ENCODE measurements around the gene MAPK4. TPM values are rescaled to one million over a fixed set of nuclear protein-coding genes. Genes with fewer than 3 reads are reported as not detected.

Gene MAPK4
- total RNA-seq, 1 experiment from 2014 or later, result not detected

DNA sequence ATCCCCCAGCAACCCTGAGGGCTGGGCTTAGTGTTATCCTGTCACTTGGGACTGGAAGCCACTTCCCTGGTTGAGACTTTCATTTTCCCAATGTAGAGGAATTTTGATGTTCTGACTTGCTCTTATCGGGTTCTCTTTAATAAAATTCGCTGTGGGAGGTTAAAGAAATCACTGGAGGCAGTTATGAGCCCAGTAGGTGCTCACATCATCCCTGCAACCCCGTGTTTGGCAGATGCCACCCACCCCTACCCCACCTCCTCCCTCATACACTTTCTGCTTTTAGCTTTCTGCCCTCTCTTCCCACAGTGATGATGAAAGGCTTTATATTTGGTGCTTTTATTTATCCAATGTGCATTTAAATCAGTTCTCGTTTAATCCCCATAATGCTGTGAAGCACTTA lies 106.6 kb downstream of the MAPK4 start:
- POLR2A ChIA-PET (ENCODE audit: unreplicated experiment), result no interaction called here
- H3K36me3 ChIP-seq (ENCODE audit: low read depth), result no peaks in the 10 kb centered on the region
- CTCF ChIA-PET, result no interaction called here
- H3K4me3 ChIP-seq, result no peak overlapping the region
- H3K9me2 ChIP-seq (ENCODE audit: insufficient read depth), result no peaks in the 10 kb centered on the region
- H2AFZ ChIP-seq, result no peak overlapping the region
- no TSS peak for BruUV-seq (replicated peaks)
- peaks cover 8% of the 10 kb centered on the region; the same call in 1 of the 2 replicates for H3K9me3 ChIP-seq (ENCODE audit: insufficient read depth, low read depth)
- H3K4me2 ChIP-seq, result no peak overlapping the region
- H4K20me1 ChIP-seq (ENCODE audit: insufficient read depth), result no peaks in the 10 kb centered on the region
- no peaks in the 10 kb centered on the region for H3K27me3 ChIP-seq (ENCODE audit: insufficient read depth, low read depth)
- no peak for DNase-seq
- H3K4me1 ChIP-seq (replicated peaks; ENCODE audit: insufficient read depth), result no peaks in the 10 kb centered on the region
- intact Hi-C loops (cut with micrococcal nuclease; ENCODE audit: unreplicated experiment), result no loop called here
- no peaks in the 10 kb centered on the region for H3F3A ChIP-seq (ENCODE audit: insufficient read depth, low read depth)
- no peak for TF ChIP-seq EZH2 (IDR thresholded peaks at IDR 0.05; ENCODE audit: low read depth)
- TF ChIP-seq, protein P1, sequence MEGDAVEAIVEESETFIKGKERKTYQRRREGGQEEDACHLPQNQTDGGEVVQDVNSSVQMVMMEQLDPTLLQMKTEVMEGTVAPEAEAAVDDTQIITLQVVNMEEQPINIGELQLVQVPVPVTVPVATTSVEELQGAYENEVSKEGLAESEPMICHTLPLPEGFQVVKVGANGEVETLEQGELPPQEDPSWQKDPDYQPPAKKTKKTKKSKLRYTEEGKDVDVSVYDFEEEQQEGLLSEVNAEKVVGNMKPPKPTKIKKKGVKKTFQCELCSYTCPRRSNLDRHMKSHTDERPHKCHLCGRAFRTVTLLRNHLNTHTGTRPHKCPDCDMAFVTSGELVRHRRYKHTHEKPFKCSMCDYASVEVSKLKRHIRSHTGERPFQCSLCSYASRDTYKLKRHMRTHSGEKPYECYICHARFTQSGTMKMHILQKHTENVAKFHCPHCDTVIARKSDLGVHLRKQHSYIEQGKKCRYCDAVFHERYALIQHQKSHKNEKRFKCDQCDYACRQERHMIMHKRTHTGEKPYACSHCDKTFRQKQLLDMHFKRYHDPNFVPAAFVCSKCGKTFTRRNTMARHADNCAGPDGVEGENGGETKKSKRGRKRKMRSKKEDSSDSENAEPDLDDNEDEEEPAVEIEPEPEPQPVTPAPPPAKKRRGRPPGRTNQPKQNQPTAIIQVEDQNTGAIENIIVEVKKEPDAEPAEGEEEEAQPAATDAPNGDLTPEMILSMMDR (conservative IDR thresholded peaks at IDR 0.05), result no peak
- H3K79me2 ChIP-seq (ENCODE audit: low read depth), result no peaks in the 10 kb centered on the region
- H3K27ac ChIP-seq, result no peak overlapping the region

DNA sequence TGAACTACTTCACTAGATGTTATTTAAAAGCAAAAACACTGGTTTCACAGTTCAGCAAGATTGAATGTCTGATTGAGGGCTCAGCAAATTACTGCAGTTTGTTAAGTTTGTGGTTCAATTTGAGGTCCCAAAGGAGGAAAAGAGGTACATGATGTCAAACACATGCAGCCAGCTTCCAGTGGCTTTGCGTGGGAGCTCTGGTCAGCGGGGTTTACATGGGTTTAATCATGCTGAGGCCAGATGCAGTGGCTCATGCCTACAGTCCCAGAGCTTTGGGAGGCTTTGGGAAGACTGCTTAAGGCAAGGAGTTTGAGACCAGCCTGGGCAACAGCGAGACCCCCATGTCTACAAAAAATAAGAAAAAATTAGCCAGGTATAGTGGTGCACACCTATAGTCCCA lies 111.5 kb downstream of the MAPK4 start:
- no peaks in the 10 kb centered on the region for H3K9me3 ChIP-seq (ENCODE audit: insufficient read depth, low read depth)
- ChIA-PET POLR2A (ENCODE audit: unreplicated experiment) (no interaction called here), CTCF (no interaction called here)
- H3K9me2 ChIP-seq (ENCODE audit: insufficient read depth), result no peaks in the 10 kb centered on the region
- TF ChIP-seq EZH2 (IDR thresholded peaks at IDR 0.05; ENCODE audit: low read depth), result no peak
- TF ChIP-seq, protein P1 (conservative IDR thresholded peaks at IDR 0.05), result no peak
- H3K4me1 ChIP-seq (replicated peaks; ENCODE audit: insufficient read depth), result peaks cover 6% of the 10 kb centered on the region
- no peak overlapping the region for H2AFZ ChIP-seq
- H3F3A ChIP-seq (ENCODE audit: insufficient read depth, low read depth), result 0 out of 2 replicates have a peak, but pooled peaks cover under 1% of the 10 kb centered on the region
- intact Hi-C loops (cut with micrococcal nuclease; ENCODE audit: unreplicated experiment), result no loop called here
- no peak overlapping the region for H3K27ac ChIP-seq
- DNase-seq, result no peak
- no TSS peak for BruUV-seq (replicated peaks)
- no peaks in the 10 kb centered on the region for H3K79me2 ChIP-seq (ENCODE audit: low read depth)
- H3K36me3 ChIP-seq (ENCODE audit: low read depth), result no peaks in the 10 kb centered on the region
- H3K4me3 ChIP-seq, result no peak overlapping the region
- H3K4me2 ChIP-seq, result no peak overlapping the region
- H4K20me1 ChIP-seq (ENCODE audit: insufficient read depth), result no peaks in the 10 kb centered on the region
- H3K27me3 ChIP-seq (ENCODE audit: insufficient read depth, low read depth), result no peaks in the 10 kb centered on the region

DNA sequence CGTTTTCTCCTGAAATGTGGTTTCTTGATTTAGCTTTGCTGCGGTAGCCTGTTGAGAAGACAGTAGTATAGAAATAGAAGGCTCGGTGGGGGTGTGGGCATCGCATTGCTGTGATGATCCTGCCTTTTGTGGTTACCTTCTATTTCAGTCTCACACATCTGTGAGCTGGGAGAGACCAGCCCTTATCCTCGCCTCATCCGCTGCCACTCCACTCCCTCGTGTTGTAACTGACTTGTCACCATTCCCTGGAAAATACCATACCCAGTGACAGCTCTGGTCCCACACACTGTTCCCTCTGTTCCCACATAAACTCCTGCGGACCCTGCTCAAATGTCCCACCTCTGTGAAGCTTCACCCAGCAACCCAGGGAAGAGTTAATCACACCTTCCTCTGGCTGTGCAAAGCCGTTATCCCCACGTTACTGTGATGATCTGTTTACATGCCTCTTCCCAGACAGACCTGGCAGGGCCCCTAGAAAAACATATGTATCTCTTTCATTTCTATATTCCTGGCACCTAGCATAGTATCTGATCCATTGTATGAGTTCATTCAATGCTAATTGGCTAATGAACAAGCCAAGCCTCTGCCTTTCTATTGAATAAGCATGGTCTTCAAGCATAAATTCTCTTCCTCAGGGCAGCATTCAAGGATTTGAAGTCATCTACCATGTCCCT lies 114.6 kb downstream of the MAPK4 start:
- Histone ChIP-seq H3K4me2 (no peak overlapping the region), H3K36me3 (ENCODE audit: low read depth) (no peaks in the 10 kb centered on the region), H3K4me1 (replicated peaks; ENCODE audit: insufficient read depth) (peaks cover 9% of the 10 kb centered on the region), H3K79me2 (ENCODE audit: low read depth) (no peaks in the 10 kb centered on the region), H2AFZ (no peak overlapping the region), H3K9me3 (ENCODE audit: insufficient read depth, low read depth) (no peaks in the 10 kb centered on the region), H3K27me3 (ENCODE audit: insufficient read depth, low read depth) (no peaks in the 10 kb centered on the region), H4K20me1 (ENCODE audit: insufficient read depth) (no peaks in the 10 kb centered on the region), H3F3A (ENCODE audit: insufficient read depth, low read depth) (0 out of 2 replicates have a peak, but pooled peaks cover 3% of the 10 kb centered on the region), H3K4me3 (no peak overlapping the region), H3K9me2 (ENCODE audit: insufficient read depth) (no peaks in the 10 kb centered on the region), H3K27ac (no peak overlapping the region)
- ChIA-PET POLR2A (ENCODE audit: unreplicated experiment) (no interaction called here), CTCF (no interaction called here)
- BruUV-seq (replicated peaks), result no TSS peak
- no peak for TF ChIP-seq EZH2 (IDR thresholded peaks at IDR 0.05; ENCODE audit: low read depth)
- TF ChIP-seq, protein P1 (conservative IDR thresholded peaks at IDR 0.05), result no peak
- intact Hi-C loops (cut with micrococcal nuclease; ENCODE audit: unreplicated experiment), result no loop called here
- no peak for DNase-seq
